ENCODE data around the gene DMRT1.

GRCh38 chr9:948497-948896, 107.0 kb downstream of the DMRT1 start:
- TF ChIP-seq POLR2A (IDR thresholded peaks at IDR 0.05; ENCODE audit: low read length) (no peak), GATA1 (IDR thresholded peaks at IDR 0.05; ENCODE audit: low read depth, low read length) (no peak)
